SHP77 treated with DMSO at 0.1 percent for 48 hours (cell line): ENCODE measurements around the gene DGKG.

ENCODE experiments used
- DNase-seq: peaks from one replicate; lab custom pipeline; 2025; lab: John Stamatoyannopoulos, UW

Gene DGKG

DNA sequence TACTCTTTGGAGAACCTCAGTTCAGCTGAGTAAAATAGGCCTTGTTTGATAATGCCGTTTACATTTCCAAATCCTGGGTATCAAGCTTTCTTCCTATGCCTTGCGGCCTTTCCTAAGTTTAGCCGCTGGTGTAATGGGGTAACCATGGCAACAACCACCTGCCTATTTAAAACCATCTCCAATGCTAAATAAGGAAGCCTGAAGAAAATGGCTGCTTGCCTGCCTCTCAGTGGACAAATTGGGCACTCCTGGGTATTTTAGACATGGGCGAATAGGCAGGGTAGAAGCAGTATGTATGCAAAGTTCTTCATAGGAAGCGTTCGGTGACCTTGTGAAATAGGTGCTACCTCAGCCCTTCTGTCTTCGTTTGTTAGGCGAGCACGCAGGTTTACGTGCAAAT is 122.7 kb downstream of the DGKG start:
- no peak for DNase-seq

DNA sequence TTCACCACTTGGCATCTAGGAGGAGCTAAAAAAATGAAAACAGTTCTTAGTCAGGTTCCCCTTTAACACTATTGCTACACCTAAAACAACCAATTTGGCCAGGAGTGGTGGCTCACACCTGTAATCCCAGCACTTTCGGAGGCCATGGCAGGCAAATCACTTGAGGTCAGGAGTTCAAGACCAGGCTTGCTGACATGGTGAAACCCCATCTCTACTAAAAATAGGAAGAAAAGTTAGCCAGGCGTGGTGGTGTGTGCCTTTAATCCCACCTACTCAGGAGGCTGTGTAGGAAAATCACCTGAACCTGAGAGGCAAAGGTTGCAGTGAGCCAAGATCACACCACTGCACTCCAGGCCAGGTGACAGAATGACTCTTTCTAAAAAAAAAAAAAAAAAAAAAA is 124.1 kb downstream of the DGKG start:
- no peak for DNase-seq

DNA sequence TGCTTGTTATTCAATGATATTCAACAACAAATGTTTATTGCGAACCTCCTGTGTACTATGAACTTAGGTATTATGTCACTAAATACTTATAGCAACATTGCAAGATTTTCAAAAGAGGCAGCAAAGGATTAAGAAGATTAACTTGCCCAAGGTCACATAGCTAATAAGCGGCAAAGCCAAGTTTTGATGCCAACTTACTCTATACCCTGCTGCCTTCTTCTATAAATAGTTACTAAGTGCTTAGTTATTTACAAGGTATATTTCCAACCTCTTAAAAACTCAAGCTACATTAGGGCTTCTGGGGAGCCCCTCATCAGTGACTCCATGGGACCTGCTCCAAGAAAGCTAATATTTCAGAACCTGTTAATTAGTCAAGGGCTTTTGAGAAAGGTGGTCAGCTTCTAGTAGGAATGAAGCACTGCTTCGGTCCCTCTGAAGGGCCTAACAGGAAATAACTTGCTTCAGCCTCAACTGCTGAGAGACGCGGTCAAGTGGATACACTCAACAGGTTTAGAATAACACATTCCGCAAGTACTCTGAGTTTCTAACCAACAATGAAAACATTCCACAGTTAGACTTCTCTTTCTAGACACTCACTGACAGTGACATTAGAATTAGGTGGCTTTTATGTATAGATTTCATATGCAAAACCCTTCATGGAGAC is 125.5 kb downstream of the DGKG start:
- no peak for DNase-seq

DNA sequence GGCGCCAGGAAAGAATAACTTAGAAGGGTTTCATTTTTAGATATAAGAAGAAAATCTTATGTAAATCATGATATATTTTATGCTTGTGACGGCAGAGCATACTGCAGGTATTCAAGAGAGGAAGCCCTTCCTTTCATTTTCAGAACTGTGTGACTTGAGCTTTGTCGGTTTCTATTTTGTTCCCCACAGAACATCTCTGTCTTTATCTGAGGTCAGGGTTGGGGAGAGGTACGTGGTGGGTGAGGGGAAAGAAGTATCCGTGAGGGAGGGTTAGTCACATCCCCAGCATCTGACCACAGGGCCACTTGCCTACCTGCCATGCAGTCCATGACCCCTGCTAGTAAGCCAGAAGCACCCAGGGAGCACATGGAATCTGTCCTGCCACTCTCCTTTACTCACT is 126.5 kb downstream of the DGKG start:
- DNase-seq, result no peak

DNA sequence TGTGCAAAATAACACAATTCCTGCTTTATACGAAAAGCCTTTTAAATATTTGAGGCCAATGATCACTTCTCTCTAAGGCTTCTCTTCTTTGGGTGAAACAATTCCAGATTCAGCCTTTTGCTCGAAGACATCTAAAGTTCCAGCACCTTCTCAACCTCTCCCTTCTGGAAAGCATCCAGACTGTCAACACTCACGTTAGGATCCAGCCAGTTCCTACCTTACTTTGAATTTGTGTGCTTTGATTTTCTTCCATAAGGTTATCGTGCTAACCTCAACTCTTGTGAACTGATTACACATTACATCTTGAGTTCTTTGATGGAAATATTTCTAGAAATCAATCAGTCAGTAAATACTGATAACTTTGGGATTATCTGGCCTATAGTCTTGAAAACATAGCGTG is 127.9 kb downstream of the DGKG start:
- DNase-seq, result no peak

DNA sequence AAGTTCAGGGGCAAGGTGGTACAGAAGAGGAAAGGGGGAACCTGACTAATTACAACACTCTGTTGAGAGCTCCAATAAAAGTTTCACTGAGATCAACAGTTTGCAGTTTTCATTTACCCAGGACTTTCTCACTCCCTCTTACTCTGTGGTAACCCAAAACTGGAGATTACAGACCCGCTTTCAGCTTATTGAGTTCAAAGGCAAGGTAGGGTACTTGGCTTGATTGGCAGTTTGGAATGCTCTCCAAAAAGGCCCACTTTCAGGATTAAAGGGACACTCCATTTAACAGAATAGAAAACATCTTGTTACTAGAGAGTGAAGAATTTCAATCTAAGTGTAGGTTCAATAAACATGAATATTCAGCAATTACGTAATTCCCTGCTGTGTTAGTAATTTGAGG is 135.6 kb downstream of the DGKG start:
- DNase-seq, result no peak

DNA sequence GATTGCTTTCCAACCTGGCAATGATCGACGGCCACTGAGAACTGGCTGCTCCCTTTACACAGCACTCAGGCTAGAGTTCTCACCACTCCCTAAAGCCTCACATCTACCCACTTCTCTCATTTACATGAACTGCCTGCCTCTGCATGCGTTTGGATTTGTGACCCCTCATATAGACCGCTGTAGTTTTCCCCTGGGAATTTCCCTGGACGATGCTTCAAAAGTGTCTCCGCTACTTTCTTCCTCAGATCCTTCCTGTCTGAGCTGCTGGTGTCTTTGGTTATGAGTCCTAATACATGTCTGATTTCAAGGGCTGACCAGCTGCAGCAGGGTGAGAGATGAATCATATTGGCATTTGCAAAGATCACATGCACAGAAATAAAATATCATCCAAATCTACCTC is 136.4 kb downstream of the DGKG start:
- DNase-seq, result no peak

DNA sequence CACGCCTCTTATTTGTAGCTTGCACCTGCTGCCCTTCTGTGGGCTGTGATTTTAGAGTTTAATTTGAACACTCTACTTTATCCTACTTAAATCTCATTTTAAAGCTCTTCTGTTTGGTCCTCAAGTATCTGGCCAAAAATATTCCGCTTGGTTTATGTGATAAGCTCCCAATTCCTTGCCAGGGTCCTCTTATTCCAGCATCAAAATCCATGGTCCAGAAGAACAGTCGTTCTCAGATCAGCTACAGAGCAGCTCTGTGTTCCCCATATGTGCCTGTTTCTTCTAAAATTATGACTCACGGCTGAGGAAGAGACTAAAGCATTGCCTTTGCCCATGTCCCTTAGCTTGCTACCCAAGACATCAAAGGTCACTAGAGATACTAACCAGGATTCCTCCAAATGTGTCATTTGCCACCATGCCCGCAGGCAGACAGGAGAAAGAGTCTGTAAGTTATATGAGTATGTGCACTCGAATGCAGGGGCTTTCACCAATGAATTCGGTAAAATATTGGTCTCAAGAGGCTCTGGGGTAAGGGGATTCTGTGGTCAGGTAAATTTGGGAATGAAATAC is 137.9 kb downstream of the DGKG start:
- no peak for DNase-seq

DNA sequence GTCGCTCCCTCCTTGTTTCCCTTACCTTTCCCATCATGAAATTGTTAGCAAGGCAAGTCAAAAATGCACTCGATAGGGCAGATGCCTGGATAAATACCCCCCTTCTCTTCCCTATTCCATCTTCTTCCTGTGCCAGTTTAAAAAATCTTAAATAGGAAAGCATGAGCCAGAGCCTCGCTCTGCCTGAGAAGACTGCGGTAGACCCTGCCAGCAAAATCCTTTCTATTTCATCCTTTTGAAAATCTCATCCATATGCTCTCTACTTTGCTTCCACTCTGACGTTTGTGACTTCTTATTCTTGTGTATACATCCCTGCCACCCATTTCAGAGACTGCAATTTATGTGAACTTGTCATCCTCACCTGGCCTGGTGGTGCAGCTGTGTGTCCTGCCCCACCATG is 138.6 kb downstream of the DGKG start:
- DNase-seq, result no peak

DNA sequence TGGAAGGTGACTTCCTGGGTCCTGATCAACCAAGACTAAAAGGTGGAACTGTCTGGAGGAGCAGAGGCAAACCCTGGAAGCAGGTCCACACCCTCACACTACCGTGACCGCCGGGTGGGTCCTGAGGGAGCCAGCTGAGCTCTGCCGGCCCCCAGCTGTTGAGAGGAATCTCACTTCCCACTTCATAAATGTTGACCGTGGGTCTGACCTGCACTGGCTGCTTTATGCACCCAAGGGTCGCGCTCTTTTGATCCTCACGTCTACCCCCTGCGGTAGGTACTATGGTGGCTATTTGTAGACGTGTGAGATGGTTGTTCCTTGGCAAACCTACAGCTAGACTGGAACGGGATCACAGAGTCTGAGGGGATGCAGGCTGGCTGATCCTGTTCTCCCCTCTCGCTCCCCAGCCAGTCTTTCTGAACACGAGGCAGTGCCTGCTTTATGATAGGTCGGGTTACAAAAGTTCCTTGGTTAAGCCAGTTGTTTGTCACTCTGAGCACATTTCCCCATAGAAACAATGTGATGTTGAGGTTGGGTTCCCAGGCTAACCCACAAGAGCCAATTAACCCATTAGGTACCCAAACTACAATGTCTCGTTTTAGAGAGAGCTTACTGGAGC is 140.2 kb downstream of the DGKG start:
- DNase-seq, result no peak

DNA sequence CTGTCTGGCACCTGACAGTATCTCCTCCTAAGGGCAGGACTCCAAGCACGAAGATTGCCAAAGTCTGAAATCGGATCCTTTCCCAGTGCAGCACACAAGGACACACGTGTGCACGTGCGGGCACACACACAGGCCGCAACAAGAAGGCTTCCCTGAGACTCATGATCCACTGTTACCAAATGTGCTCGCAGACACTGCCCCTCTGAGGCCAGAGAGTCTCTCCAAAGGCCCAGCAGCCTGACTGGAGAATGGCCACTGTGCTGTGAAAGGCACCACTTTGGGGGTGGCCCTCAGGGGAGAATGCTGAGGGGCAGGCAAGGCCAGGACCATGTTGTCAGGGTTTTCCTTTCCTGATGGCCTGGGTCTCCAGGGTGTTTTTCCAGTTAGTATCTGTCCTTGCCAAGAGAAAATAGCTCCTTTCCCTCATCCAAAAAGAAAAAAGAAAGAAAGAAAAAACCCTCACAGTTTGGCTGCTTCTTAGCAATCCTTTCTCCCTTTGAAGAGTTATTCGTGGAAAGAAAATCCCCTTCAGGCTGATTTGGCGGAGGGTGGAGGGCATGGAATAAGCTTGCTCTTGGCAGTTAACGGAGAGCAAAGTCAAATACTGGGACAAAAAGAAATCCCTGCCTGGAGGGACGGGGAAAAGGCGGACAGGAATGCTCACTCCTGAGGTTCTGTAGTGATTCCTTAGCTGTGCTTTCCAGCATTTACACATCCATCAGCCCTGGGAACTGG is 141.0 kb downstream of the DGKG start:
- DNase-seq, result no peak

DNA sequence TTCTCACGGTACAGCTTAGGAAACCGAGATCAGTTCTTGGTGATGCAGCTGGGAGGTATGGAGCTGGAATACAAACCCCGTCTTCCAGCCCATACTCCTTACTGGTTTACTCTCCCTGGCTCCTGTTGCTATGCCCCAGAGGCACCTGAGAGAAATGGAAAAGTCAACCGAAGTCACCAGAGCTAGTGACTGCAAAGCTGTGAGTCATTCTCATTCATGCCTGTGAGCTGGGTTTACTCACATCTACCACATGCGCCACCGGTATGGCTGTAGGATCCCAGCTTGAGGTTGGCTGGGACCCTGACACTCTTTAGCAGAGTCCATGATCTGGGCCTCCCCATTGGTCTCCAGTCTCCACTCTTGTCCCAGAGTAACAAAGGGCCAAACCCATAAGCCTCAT is 141.7 kb downstream of the DGKG start:
- DNase-seq, result no peak

DNA sequence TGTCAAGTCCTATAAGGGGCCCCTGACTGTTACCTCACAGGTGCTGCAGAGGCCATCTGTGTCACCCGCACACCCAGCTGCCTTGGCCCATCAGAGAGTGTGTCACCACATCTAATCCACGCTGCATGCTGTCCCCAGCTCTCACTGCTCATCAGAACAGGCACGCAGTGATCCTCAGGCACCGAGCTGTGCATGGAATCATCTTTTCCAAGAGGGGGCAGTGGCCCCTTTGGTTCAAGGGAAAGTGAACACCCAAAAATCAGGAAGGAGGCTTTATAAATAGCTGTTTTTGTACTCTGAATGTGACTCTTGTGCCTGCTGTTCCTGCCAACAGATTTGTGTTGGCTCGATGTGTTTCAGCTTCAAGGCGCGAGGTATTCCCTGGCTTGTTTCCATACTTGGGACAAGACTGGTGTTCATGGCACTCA is 142.8 kb downstream of the DGKG start:
- DNase-seq, result no peak

DNA sequence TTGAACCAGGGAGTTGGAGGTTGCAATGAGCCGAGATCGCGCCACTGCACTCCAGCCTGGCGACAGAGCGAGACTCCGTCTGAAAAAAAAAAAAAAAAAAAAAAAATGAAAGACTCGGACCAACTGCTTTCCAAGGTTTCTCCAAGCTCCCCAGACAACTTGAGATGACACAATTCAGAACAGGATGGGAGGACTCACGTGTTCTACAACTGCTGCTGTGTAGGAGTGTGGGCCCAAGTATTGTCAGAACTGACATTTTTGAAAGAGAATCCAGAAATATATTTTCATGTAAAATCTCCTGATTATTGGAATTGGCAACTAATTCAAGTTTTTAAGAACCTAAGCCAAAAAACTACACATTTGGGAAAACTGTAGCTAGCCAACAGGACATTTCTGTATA is 143.6 kb downstream of the DGKG start:
- DNase-seq, result no peak

DNA sequence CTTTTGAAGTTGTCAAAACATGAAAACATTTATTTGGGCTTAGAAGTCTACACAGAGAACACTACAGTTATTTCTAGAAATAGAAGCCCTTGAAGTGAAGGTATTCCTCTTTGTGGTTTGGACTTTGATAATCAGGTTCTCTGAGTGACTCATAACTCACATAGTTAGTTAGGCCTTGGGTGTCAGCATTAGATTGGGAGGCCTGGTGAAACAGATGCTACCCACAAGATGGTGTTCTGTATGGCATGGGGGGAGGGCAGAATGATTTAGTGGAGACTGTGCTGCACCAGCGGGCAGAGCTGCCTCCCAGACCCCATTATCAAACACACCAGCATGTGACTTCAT is 144.2 kb downstream of the DGKG start:
- no peak for DNase-seq

DNA sequence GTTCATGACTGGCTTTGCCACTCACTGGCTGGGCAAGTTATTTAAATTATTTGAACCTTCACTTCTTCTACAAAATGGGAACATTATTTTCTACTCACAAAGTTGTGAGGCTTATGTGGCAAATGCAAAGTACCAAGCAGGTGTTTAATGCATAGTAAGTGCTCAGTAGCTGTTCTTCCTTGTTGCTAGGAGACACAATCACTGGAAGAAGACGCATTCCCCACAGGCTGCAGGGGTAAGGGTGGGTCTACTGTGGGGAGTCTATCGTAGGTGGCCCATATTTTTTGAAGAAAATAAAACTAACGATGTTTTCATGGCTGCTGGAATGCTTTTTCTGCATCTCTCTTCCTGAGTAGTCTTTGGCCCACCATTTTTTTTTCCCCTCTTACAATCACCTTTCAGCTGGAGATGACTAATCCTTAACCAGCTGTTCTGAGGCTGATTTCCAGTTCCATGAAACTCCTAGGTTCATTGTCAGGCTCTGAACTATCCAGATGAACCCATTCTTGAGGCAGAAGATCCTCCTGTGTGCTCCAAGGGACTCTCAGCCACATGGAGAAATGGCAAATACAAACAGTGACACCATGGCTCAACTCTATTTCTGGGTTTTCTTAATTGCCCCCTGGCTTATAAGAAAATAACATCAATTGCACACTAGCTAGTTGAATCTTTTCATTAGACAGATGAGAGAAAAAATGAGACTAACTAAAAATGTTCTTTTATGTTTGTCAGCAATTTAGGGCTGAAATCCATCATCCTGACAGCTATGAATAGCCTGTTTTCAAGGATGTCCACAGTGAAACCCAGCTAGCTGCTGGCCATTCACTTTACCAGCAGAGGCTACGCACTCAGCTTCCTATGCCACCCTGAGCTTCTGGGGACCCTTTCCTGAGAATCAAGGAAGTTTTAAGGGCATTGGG is 144.9 kb downstream of the DGKG start:
- no peak for DNase-seq

DNA sequence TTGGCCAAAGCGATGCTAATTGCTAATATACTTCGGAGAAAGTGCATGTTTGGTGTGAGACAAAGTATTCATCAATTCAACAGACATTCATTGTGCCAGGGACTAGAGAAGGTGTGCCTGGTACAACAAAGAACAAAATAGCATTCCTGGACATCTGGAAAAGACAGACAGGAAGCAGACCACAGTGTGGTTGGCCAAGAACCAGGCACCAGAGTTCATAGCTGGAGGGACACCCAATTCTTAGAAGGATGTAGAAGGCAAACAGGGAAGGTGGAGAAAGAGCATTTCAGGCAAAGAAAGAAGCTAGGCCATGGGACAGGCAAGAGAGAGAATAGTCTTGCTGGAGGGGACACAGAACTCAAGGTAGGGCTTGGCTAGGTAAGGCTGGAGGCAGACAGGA is 147.4 kb downstream of the DGKG start:
- no peak for DNase-seq

DNA sequence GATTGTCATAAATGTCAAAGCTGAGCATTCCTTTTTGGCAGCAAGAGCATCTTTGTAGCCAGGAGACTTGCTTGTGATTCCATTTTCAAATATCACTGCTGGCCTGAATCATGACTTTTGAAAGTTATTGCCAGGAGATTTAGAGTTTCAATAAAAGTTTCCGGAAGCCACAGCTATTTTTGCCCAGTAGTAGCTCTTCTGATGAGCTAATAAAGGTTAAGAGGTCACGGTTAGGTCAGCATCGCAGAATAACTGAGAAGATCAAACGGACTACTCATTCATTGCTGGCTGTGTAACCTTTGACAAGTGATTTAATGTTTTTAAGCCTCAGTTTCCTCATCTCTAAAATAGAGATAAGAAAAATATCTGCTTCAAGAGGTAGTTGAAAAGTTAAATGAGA is 148.1 kb downstream of the DGKG start:
- no peak for DNase-seq

DNA sequence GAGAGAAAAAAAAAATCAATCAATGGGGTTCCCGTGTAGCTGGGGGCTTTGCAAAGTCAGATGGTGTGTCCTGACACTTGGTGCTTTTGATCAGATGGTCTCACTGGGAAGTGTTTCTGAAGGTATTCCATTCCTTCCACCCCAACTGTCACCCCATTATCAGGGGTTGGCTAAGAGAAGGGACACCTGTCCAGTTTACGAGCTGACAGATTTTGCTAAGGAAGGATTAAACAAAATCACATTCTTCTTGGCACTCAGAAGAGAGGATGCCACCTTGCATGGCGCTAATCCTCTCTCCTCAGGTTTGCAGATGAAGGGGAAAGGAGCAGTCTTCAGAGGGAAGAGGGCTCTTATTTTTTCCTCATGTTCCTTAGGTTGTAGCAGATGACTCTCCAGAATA is 149.4 kb downstream of the DGKG start:
- DNase-seq, result no peak

DNA sequence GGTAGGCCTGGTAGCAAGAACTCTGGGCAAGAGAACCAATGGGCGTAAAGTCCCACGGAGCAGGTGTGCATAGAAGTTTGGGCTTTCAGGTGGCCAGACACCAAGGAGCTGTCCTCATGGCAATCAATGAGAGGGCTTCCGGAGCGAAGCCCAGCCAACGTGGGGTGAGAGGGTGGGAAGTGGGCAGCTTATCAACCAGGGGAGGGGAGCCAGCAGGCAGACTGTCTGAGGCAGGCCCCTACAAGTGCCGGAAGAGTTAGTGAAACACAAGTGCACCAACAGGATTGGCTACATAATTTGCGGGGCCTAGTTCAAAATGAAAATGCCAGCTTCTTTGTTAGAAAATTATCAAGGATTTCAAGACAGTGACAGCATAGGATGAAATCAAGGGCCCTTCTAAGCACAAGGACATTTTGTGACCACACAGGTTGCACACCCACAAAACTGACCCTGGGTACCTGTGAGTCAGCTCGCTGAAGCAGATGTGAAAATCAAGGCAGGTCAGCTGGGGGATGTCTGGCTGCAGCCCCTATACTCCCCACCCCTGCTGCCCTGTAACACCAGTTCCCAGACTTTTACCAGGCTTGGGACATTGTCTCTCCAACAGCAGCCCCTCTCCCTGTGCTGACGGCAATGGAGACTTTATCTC is 151.1 kb downstream of the DGKG start:
- DNase-seq, result no peak

DNA sequence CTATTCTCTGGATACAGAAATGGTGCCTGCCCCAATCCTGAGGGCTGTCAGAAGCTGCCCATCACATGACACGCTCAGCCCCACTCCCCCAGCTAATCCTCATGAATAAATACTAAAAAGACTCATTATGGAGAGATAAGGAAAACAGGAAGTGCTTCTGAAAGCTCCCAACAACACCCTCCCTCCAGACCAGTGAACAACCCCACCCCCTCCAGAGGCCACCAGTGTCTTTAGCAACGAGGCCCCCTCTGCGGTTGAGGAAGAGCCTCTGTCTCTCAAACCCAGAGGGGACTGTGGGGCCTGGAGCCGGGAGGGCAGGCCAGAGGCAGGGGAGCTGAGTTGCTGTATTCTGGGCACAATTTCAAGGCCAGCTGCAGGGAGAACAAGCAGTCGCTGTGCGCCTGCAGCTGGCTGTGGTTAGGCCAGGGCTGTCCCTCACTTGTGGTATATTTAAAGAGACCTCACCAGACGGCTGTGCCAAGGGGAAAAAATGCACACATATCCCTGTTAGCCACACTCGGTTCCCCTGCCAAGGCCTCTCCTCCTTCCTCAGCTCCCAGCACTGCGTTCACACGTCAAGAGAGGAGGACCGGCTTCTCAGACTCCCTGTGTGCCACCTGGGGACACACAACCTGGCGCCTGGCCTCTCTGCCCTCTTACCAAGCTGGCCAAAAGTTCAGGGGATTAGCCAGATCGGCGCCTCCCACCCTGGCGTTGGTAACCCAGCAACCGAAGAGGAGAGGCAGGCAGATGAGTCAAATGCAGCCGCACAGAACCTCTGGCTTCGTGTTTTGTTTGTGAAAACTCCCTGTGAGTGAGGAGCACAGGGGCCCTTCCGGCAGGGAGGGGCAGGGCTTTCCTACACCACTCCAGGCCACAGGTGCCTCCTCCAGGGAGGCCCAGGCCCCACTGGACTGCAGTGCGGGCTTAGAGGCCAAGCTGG is 152.0 kb downstream of the DGKG start:
- no peak for DNase-seq
